Sigmoid colon (tissue), 7 donors: ENCODE data around the gene KIF3B. TPM values are rescaled to one million over a fixed set of nuclear protein-coding genes. Genes with fewer than 3 reads are reported as not detected.
"Not testable (repeated sequence)": the region's sequence is repeated elsewhere in the genome, so short reads cannot be mapped to it uniquely, and the experiment has no call there.

ENCODE experiments used
- DNase-seq: peaks from one replicate; pipeline ENCODE4 v3.0.0-alpha.2; 2019
- H3K27ac ChIP-seq, 4 donors: fragments of 200-600 bp; sonication (generic); one replicate each; pipeline ENCODE4 v1.5.1; 2016 to 2019; ENCODE audit warnings: mild to moderate bottlenecking in 1 of 4
- H3K27me3 ChIP-seq, 3 donors: fragments of 200-600 bp; sonication (generic); one replicate each; pipeline ENCODE4 v1.5.1; 2019; ENCODE audit warnings: mild to moderate bottlenecking in 1 of 3
- H3K36me3 ChIP-seq, 4 donors: fragments of 200-600 bp; sonication (generic); one replicate each; pipeline ENCODE4 v1.5.1; 2016 to 2019
- H3K4me1 ChIP-seq, 4 donors: fragments of 200-600 bp; sonication (generic); one replicate each; pipeline ENCODE4 v1.5.1; 2017 to 2019
- H3K4me3 ChIP-seq, 4 donors: fragments of 200-600 bp; sonication (generic); one replicate each; pipeline ENCODE4 v1.5.1; 2017 to 2019; ENCODE audit warnings: mild to moderate bottlenecking in 2 of 4, moderate library complexity in 1 of 4
- H3K9me3 ChIP-seq, 4 donors: fragments of 200-600 bp in 3 of 4; sonication (generic) in 3 of 4; one replicate each; pipeline versions ENCODE4 v1.5.1 to v1.6.1; 2013 to 2019
- CTCF ChIP-seq, 4 experiments: fragments of 450-650 bp in 3 of 4; fragments of 200-600 bp in 1 of 4; IDR thresholded peaks; one replicate each; pipeline ENCODE4 v1.5.1; 2016 to 2019; ENCODE audit warnings: antibody characterized with exemption in 4 of 4, mild to moderate bottlenecking in 3 of 4, moderate library complexity in 2 of 4
- EP300 ChIP-seq, 4 donors: sonication (generic); formaldehyde crosslinking; IDR thresholded peaks; one replicate each; pipeline ENCODE4 v1.6.1; 2017; ENCODE audit warnings: antibody characterized with exemption in 4 of 4
- POLR2A ChIP-seq, 2 donors: fragments of 450-650 bp; IDR thresholded peaks; one replicate each; pipeline ENCODE4 v1.6.1; 2016; ENCODE audit warnings: antibody characterized with exemption in 2 of 2, mild to moderate bottlenecking in 2 of 2, moderate library complexity in 2 of 2
- POLR2AphosphoS5 ChIP-seq, 4 donors: sonication (generic); formaldehyde crosslinking; IDR thresholded peaks; one replicate each; pipeline ENCODE4 v1.6.1; 2017; ENCODE audit warnings: antibody characterized with exemption in 4 of 4
- WGBS, 2 donors: extraction: QIAGEN DNeasy Blood & Tissue Kit; methylation state at CpG; one replicate each; pipeline ENCODE4 v1.1.7; 2013; 5-methylcytosine and 5-hydroxymethylcytosine counted together
- intact Hi-C: fragments of 100-400 bp; cut with DNase I; formaldehyde crosslinking; loops from one replicate; pipeline ENCODE4 v1.15.1; 2023
- polyA plus RNA-seq, 3 donors: library from polyadenylated mRNA; stranded (reverse); fragments of 200-250 nt; gene quantifications; one replicate each; pipeline ENCODE4 v1.2.3, GENCODE V29; 2013
- total RNA-seq, 4 donors: library from RNA; depleted of rRNA; stranded (reverse); fragments of >200 nt; gene quantifications; one replicate each; pipeline ENCODE4 v1.1.0, GENCODE V29; 2016
- donor health status: healthy with polysubstance abuse.
- donor health status: Bipolar disorder and iron deficiency.
- donor health status: healthy.

Gene KIF3B
- total and polyA plus RNA-seq, 7 donors: 16.1 to 45.8 (median 25.8) TPM

GRCh38 chr20:32282461-32282860 is 5.0 kb downstream of the KIF3B start:
- TF ChIP-seq EP300 (IDR thresholded peaks at IDR 0.05): no peak
- TF ChIP-seq POLR2AphosphoS5 (IDR thresholded peaks at IDR 0.05): no peak
- no peak for TF ChIP-seq CTCF (IDR thresholded peaks at IDR 0.05)
- TF ChIP-seq POLR2A (IDR thresholded peaks at IDR 0.05): no peak
- no peak for DNase-seq
- WGBS, 2 donors: 25 to 56% methylated on average over 4 of the region's 4 CpGs
- Histone ChIP-seq H3K4me3 (no peak overlapping the region), H3K36me3 (no peaks in the 10 kb centered on the region), H3K9me3 (no peaks in the 10 kb centered on the region), H3K27ac (no peak overlapping the region), H3K4me1 (peaks cover 0 to 27% (median 14%) of the 10 kb centered on the region in 4 donors), H3K27me3 (no peaks in the 10 kb centered on the region)
- intact Hi-C loops: no loop called here

- WGBS, 2 donors: 60 to 78% methylated on average over 3 of the region's 3 CpGs
- no peak overlapping the region for H3K4me3 ChIP-seq
- peaks cover 0 to 4% (median 0%) of the 10 kb centered on the region in 4 donors for H3K36me3 ChIP-seq
- intact Hi-C loops: no loop called here
- H3K27me3 ChIP-seq: no peaks in the 10 kb centered on the region
- TF ChIP-seq POLR2AphosphoS5 (IDR thresholded peaks at IDR 0.05) (no peak), CTCF (IDR thresholded peaks at IDR 0.05) (no peak), EP300 (IDR thresholded peaks at IDR 0.05) (no peak), POLR2A (IDR thresholded peaks at IDR 0.05) (no peak)
- no peak for DNase-seq
- no peaks in the 10 kb centered on the region for H3K9me3 ChIP-seq
- peak overlapping the region in 2 of 4 donors; percentile 6 to 56 for H3K27ac ChIP-seq
- peaks cover 0 to 17% (median 5%) of the 10 kb centered on the region in 4 donors for H3K4me1 ChIP-seq
These were observed 7.7 kb downstream of the KIF3B start for GRCh38 chr20:32285082-32285620.

- H3K36me3 ChIP-seq: peaks cover 0 to 4% (median 0%) of the 10 kb centered on the region in 4 donors
- no peak for DNase-seq
- intact Hi-C loops: no loop called here
- TF ChIP-seq POLR2A (IDR thresholded peaks at IDR 0.05) (no peak), POLR2AphosphoS5 (IDR thresholded peaks at IDR 0.05) (no peak), CTCF (IDR thresholded peaks at IDR 0.05) (no peak), EP300 (IDR thresholded peaks at IDR 0.05) (no peak)
- H3K27ac ChIP-seq: peak overlapping the region in 2 of 4 donors; percentile 6 to 56
- WGBS, 2 donors: 25 to 37% methylated on average over 4 of the region's 4 CpGs
- no peak overlapping the region for H3K4me3 ChIP-seq
- H3K9me3 ChIP-seq: no peaks in the 10 kb centered on the region
- H3K4me1 ChIP-seq: peaks cover 0 to 17% (median 5%) of the 10 kb centered on the region in 4 donors
- H3K27me3 ChIP-seq: no peaks in the 10 kb centered on the region
These were observed 8.3 kb downstream of the KIF3B start for GRCh38 chr20:32285621-32286371.

GRCh38 chr20:32287231-32287638 is 9.8 kb downstream of the KIF3B start:
- Histone ChIP-seq H3K4me1 (peaks cover 0 to 17% (median 5%) of the 10 kb centered on the region in 4 donors), H3K36me3 (peaks cover 0 to 4% (median 0%) of the 10 kb centered on the region in 4 donors), H3K9me3 (no peaks in the 10 kb centered on the region), H3K4me3 (no peak overlapping the region), H3K27ac (no peak overlapping the region), H3K27me3 (no peaks in the 10 kb centered on the region)
- DNase-seq: no peak
- TF ChIP-seq EP300 (IDR thresholded peaks at IDR 0.05) (no peak), POLR2A (IDR thresholded peaks at IDR 0.05) (no peak)
- intact Hi-C loops: no loop called here
- 84 to 95% methylated on average over 6 of the region's 6 CpGs for WGBS, 2 donors

- Histone ChIP-seq H3K4me3 (no peak overlapping the region), H3K4me1 (peaks cover 0 to 17% (median 5%) of the 10 kb centered on the region in 4 donors), H3K9me3 (no peaks in the 10 kb centered on the region), H3K36me3 (peaks cover 0 to 4% (median 0%) of the 10 kb centered on the region in 4 donors), H3K27me3 (no peaks in the 10 kb centered on the region), H3K27ac (no peak overlapping the region)
- TF ChIP-seq CTCF (IDR thresholded peaks at IDR 0.05) (no peak), EP300 (IDR thresholded peaks at IDR 0.05) (no peak), POLR2A (IDR thresholded peaks at IDR 0.05) (no peak), POLR2AphosphoS5 (IDR thresholded peaks at IDR 0.05) (no peak)
- 77 to 97% methylated on average over 6 of the region's 6 CpGs for WGBS, 2 donors
- intact Hi-C loops: no loop called here
- DNase-seq: no peak
These were observed 10.9 kb downstream of the KIF3B start for GRCh38 chr20:32288225-32288849.

GRCh38 chr20:32289299-32289660 is 11.8 kb downstream of the KIF3B start:
- H3K9me3 ChIP-seq, intact Hi-C loops, H3K27me3 ChIP-seq, H3K4me3 ChIP-seq, DNase-seq, H3K27ac ChIP-seq, H3K36me3 ChIP-seq: not testable (repeated sequence)
- WGBS, 2 donors: 65 to 89% methylated on average over 4 of the region's 4 CpGs
- H3K4me1 ChIP-seq: peaks cover 0 to 17% (median 5%) of the 10 kb centered on the region in 4 donors
